Melanocyte of skin (primary cell): ENCODE measurements around the gene OR4S1. TPM values are rescaled to one million over a fixed set of nuclear protein-coding genes. Genes with fewer than 3 reads are reported as not detected.

Source experiments
- total RNA-seq, 2 donors: library from RNA; depleted of rRNA; stranded (reverse); fragments of >200 nt; gene quantifications; 2 replicates each; pipeline ENCODE4 v1.2.3, GENCODE V29; 2012

OR4S1 gene, protein sequence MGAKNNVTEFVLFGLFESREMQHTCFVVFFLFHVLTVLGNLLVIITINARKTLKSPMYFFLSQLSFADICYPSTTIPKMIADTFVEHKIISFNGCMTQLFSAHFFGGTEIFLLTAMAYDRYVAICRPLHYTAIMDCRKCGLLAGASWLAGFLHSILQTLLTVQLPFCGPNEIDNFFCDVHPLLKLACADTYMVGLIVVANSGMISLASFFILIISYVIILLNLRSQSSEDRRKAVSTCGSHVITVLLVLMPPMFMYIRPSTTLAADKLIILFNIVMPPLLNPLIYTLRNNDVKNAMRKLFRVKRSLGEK
- not detected for total RNA-seq

DNA sequence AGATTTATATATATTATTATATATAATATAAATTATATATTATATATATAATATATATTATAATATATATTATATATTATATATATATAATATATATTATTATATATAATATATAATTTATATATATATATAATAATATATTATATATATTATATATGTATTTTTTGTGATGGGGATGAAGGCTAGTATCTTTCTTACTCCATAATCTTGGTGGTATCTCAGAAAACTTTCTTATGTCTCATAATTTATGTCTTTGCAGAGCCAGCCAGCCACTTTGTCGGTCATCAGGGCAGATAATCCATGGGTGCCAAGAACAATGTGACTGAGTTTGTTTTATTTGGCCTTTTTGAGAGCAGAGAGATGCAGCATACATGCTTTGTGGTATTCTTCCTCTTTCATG is at the start of gene OR4S1:
Gene OR4S1 (plus strand): TSS at position 301 of the 400 bp plus-strand sequence. CDS start 0 bp downstream, at position 301.

DNA sequence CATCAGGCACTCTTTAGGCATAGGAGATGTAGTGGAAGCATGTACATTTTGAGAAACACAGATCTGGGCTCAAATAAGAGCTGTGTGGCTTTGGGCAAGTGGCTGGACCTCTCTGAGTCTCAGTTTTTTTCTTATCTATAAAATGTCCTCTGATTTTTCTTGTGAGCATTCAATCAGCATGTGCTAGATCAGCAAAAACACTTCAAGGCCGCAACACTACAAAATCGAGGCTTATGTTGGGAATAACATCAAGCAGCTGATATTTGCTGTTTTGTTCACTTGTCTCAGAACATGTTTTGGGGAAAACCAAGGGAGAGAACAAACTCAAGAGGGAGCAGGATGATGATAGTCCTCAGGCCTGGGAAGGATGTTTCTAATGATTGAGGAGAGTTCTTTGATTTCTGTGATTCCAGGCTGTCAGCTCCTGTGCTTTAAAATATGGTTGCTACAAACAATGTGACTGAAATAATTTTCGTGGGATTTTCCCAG is 42.6 kb upstream of the OR4S1 start, which contains the start of gene OR4X1:
Gene OR4X1 (plus strand): TSS at position 439 of the 489 bp plus-strand sequence. CDS start 0 bp downstream, at position 439.

DNA sequence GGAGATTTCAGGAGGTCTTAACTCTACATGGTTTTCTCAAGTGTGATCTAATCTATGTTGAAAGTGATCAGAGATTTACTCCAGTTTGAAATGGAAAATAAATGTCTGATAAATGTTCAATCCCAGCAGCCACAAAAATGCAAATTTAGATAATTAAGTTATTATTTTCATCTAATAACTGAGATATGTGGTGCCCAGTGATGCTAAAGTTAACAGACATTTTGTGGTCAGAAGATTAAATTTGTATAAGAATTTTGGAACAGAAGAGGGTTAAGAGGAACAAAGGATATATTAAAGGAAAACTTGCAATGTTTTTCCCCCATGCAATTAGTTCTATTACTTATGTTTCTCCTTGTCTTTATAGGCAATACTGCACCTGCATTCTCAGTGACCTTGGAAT is 18.6 kb downstream of the OR4S1 start, which contains the start of gene OR4C3:
Gene OR4C3 (plus strand): TSS at position 301 of the 400 bp plus-strand sequence. CDS start 102 bp downstream, outside the sequence.

Other genes with a start within 250 kb of the OR4S1 start
- not detected for gene OR4B1, start 89.4 kb upstream of the OR4S1 start, total RNA-seq
- not detected for gene OR4X2, start 61.1 kb upstream of the OR4S1 start, total RNA-seq
- not detected for gene OR4X1, start 42.4 kb upstream of the OR4S1 start, total RNA-seq
- not detected for gene OR4C3, start 18.7 kb downstream of the OR4S1 start, total RNA-seq
- not detected for gene OR4C5, start 60.2 kb downstream of the OR4S1 start, total RNA-seq
- not detected for gene OR4A47, start 182.6 kb downstream of the OR4S1 start, total RNA-seq